Epithelial cell of proximal tubule (primary cell): ENCODE data around the gene RAPGEF3. TPM values are rescaled to one million over a fixed set of nuclear protein-coding genes. Genes with fewer than 3 reads are reported as not detected.

Source experiments
- DNase-seq: peaks from one replicate; pipeline ENCODE4 v3.0.0-alpha.2; 2011; ENCODE audit warnings: low read depth
- H3K4me3 ChIP-seq: 2 replicates; pipeline ENCODE4 v1.5.1; 2011; ENCODE audit warnings: low read depth, mild to moderate bottlenecking, low read length
- CTCF ChIP-seq: conservative IDR thresholded peaks from 2 replicates; pipeline ENCODE4 v1.5.1; 2012; ENCODE audit warnings: low read depth, mild to moderate bottlenecking, low read length
- total RNA-seq: library from RNA; depleted of rRNA; stranded (reverse); fragments of >200 nt; gene quantifications from 2 replicates; pipeline ENCODE4 v1.2.3, GENCODE V29; 2015

Gene RAPGEF3
- total RNA-seq, 1 donor from 2014 or later, result 102 TPM

- DNase-seq, result no peak
- H3K4me3 ChIP-seq, result no peak overlapping the region
- no peak for TF ChIP-seq CTCF
Observed at GRCh38 chr12:47785036-47785886, 26.6 kb upstream of the RAPGEF3 start.

GRCh38 chr12:47783821-47784819, 25.4 kb upstream of the RAPGEF3 start:
- TF ChIP-seq CTCF, result no peak
- no peak overlapping the region for H3K4me3 ChIP-seq
- DNase-seq, result no peak

- no peak for DNase-seq
- no peak for TF ChIP-seq CTCF
- H3K4me3 ChIP-seq, result no peak overlapping the region
Observed at GRCh38 chr12:47783024-47783755, 24.5 kb upstream of the RAPGEF3 start.

- no peak for TF ChIP-seq CTCF
- no peak for DNase-seq
- no peak overlapping the region for H3K4me3 ChIP-seq
Observed at GRCh38 chr12:47782372-47782770, 23.7 kb upstream of the RAPGEF3 start.

- no peak overlapping the region for H3K4me3 ChIP-seq
- DNase-seq, result no peak
- TF ChIP-seq CTCF, result no peak
Observed at GRCh38 chr12:47781479-47782371, 23.0 kb upstream of the RAPGEF3 start.
